HG02610 (cell line): Measurements from ENCODE around the gene TMEM132A.

Experiments
- ATAC-seq: cut with Tn5 transposase; IDR thresholded peaks from one replicate; pipeline ENCODE4 v1.9.1; 2021; ENCODE audit warnings: mild to moderate bottlenecking, moderate library complexity; ENCODE audit not compliant: unreplicated experiment

Gene TMEM132A

GRCh38 chr11:60984149-60984548 is 59.9 kb downstream of the TMEM132A start:
- no peak for ATAC-seq

- ATAC-seq, result no peak
Observed at GRCh38 chr11:60984636-60985035, 60.4 kb downstream of the TMEM132A start.

GRCh38 chr11:60985501-60985900 is 61.2 kb downstream of the TMEM132A start:
- ATAC-seq, result no peak

- ATAC-seq, result no peak
Observed at GRCh38 chr11:60985991-60986915, 62.0 kb downstream of the TMEM132A start.
